ENCODE data around the gene CYB5R4. TPM values are rescaled to one million over a fixed set of nuclear protein-coding genes. Genes with fewer than 3 reads are reported as not detected.

Gene CYB5R4
- total and polyA plus RNA-seq, 10 donors: 10.0 to 50.7 (median 25.8) TPM

DNA sequence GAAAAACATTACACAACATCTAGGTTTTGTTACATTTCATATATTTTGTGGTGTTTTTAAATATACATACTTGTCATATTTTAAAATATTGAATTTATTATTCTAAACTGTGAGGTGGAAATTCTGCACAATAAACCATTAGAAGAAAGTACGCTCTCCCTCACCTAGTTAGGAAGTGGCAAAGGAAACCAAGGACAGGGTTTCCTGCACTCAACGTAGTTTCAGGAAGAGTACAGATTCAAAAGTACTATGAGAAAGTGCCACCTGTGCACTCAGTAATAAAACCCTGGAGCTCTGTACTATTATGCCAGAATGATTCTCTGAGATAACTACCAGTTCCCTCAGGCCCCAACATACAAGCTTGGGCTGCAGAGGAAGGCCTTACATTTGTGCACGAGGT lies 119.5 kb downstream of the CYB5R4 start:
- no peak overlapping the region for H3K4me3 ChIP-seq
- peaks cover 0 to 7% (median 0%) of the 10 kb centered on the region in 8 donors for H3K9me3 ChIP-seq
- TF ChIP-seq POLR2AphosphoS5 (IDR thresholded peaks at IDR 0.05): no peak
- no peak for TF ChIP-seq CTCF (IDR thresholded peaks at IDR 0.05 in 8 of 11, conservative IDR thresholded peaks at IDR 0.05 in 3 of 11)
- H3K27ac ChIP-seq: no peak overlapping the region
- no peak for DNase-seq
- no peaks in the 10 kb centered on the region for H3K27me3 ChIP-seq (replicated peaks in 1 of 7)
- H3K36me3 ChIP-seq: peaks cover 0 to 5% (median 0%) of the 10 kb centered on the region in 6 donors
- WGBS, 5 donors: 35 to 52% (median 48%) methylated on average over 3 of the region's 3 CpGs
- H3K4me1 ChIP-seq: no peaks in the 10 kb centered on the region
- intact Hi-C loops (cut with DNase I; ENCODE audit: low total_unique reads): no loop called here

- WGBS, 5 donors: 50 to 97% (median 95%) methylated on average over 1 of the region's 1 CpG
- Histone ChIP-seq H3K27me3 (replicated peaks in 1 of 7) (no peaks in the 10 kb centered on the region), H3K9me3 (peaks cover 0 to 7% (median 0%) of the 10 kb centered on the region in 8 donors), H3K4me3 (no peak overlapping the region), H3K27ac (no peak overlapping the region), H3K36me3 (peaks cover 0 to 5% (median 0%) of the 10 kb centered on the region in 6 donors), H3K4me1 (no peaks in the 10 kb centered on the region)
- intact Hi-C loops (cut with DNase I; ENCODE audit: low total_unique reads): no loop called here
- TF ChIP-seq CTCF (IDR thresholded peaks at IDR 0.05 in 8 of 11, conservative IDR thresholded peaks at IDR 0.05 in 3 of 11): no peak
- no peak for TF ChIP-seq POLR2AphosphoS5 (IDR thresholded peaks at IDR 0.05)
- no peak for TF ChIP-seq POLR2A (IDR thresholded peaks at IDR 0.05)
- no peak for DNase-seq
Observed at GRCh38 chr6:83984411-83984810, 124.9 kb downstream of the CYB5R4 start.

GRCh38 chr6:83985308-83985713 lies 125.8 kb downstream of the CYB5R4 start:
- TF ChIP-seq CTCF (IDR thresholded peaks at IDR 0.05 in 8 of 11, conservative IDR thresholded peaks at IDR 0.05 in 3 of 11) (no peak), POLR2AphosphoS5 (IDR thresholded peaks at IDR 0.05) (no peak)
- H3K4me1 ChIP-seq: no peaks in the 10 kb centered on the region
- intact Hi-C loops (cut with DNase I; ENCODE audit: low total_unique reads): no loop called here
- 65 to 97% (median 73%) methylated on average over 1 of the region's 1 CpG for WGBS, 5 donors
- peaks cover 0 to 5% (median 0%) of the 10 kb centered on the region in 6 donors for H3K36me3 ChIP-seq
- peaks cover 0 to 6% (median 0%) of the 10 kb centered on the region in 8 donors for H3K9me3 ChIP-seq
- H3K27me3 ChIP-seq (replicated peaks in 1 of 7): no peaks in the 10 kb centered on the region
- H3K27ac ChIP-seq: no peak overlapping the region
- DNase-seq: no peak
- H3K4me3 ChIP-seq: no peak overlapping the region

DNA sequence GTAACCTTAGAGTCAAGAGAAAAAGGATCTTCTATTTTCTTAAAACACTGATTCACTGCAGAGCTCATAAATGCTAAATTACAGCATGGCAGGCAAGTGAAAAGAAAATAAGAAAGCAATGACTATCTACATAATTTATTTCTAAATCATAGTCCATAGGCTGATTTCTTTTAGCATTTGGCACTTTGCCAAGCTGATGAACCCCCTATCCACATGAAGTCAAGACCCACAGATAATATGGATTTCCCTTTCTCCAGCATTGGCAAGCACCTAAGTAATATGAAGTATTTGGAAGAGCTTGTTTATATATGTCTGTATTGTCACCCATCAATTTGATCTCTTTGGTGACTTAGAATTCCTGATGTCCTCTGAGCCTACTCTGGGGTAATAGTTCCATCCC lies 126.2 kb downstream of the CYB5R4 start:
- H3K4me3 ChIP-seq: no peak overlapping the region
- H3K9me3 ChIP-seq: peaks cover 0 to 4% (median 0%) of the 10 kb centered on the region in 8 donors
- no peak for TF ChIP-seq CTCF (IDR thresholded peaks at IDR 0.05 in 8 of 11, conservative IDR thresholded peaks at IDR 0.05 in 3 of 11)
- no peak for TF ChIP-seq POLR2A (IDR thresholded peaks at IDR 0.05)
- no peak for TF ChIP-seq POLR2AphosphoS5 (IDR thresholded peaks at IDR 0.05)
- no peaks in the 10 kb centered on the region for H3K27me3 ChIP-seq (replicated peaks in 1 of 7)
- H3K4me1 ChIP-seq: no peaks in the 10 kb centered on the region
- intact Hi-C loops (cut with DNase I; ENCODE audit: low total_unique reads): no loop called here
- DNase-seq: no peak
- H3K36me3 ChIP-seq: peaks cover 0 to 5% (median 0%) of the 10 kb centered on the region in 6 donors
- H3K27ac ChIP-seq: no peak overlapping the region
